Choroid plexus epithelial cell (primary cell): Measurements from ENCODE around the gene SC5D.

Experiments
- DNase-seq: peaks from one replicate; pipeline ENCODE4 v3.0.0-alpha.2; 2010; ENCODE audit warnings: low read depth
- H3K4me3 ChIP-seq: 2 replicates; pipeline ENCODE4 v1.5.1; 2011; ENCODE audit warnings: low read depth, mild to moderate bottlenecking, control low read depth, low read length, moderate library complexity
- CTCF ChIP-seq: conservative IDR thresholded peaks from 2 replicates; pipeline ENCODE4 v1.5.1; 2011; ENCODE audit warnings: low read depth, mild to moderate bottlenecking, control low read depth, inconsistent platforms, low read length, moderate library complexity

Gene SC5D

GRCh38 chr11:121291896-121292494 lies 576 bp upstream of the SC5D start:
- peak overlapping the region; percentile 95 for H3K4me3 ChIP-seq
- DNase-seq = peak; percentile 7
- no peak for TF ChIP-seq CTCF

- H3K4me3 ChIP-seq = peak overlapping the region; percentile 95
- no peak for TF ChIP-seq CTCF
- DNase-seq = peak; percentile 51
These were observed 670 bp downstream of the SC5D start for GRCh38 chr11:121293288-121293594.

GRCh38 chr11:121295246-121296029 lies 2.9 kb downstream of the SC5D start:
- DNase-seq = no peak
- H3K4me3 ChIP-seq = no peak overlapping the region
- TF ChIP-seq CTCF = no peak

GRCh38 chr11:121297872-121298271 lies 5.3 kb downstream of the SC5D start:
- no peak for DNase-seq
- no peak for TF ChIP-seq CTCF
- H3K4me3 ChIP-seq = no peak overlapping the region

- no peak for TF ChIP-seq CTCF
- H3K4me3 ChIP-seq = no peak overlapping the region
- peak; percentile 27 for DNase-seq
These were observed 6.2 kb downstream of the SC5D start for GRCh38 chr11:121298774-121299173.

GRCh38 chr11:121299417-121299816 lies 6.8 kb downstream of the SC5D start:
- no peak for TF ChIP-seq CTCF
- no peak for DNase-seq
- no peak overlapping the region for H3K4me3 ChIP-seq
